OCI-LY1 (cell line): ENCODE measurements around the gene CCR6.

Experiments
- H2AFZ ChIP-seq: fragments of 200-600 bp; sonication (generic), shearing (Covaris generic); 2 replicates; pipeline ENCODE4 v1.6.0; 2014; ENCODE audit warnings: antibody characterized with exemption, mild to moderate bottlenecking, low read length
- H3F3A ChIP-seq: fragments of 200-600 bp; sonication (generic), shearing (Covaris generic); 2 replicates; pipeline ENCODE4 v1.6.0; 2014; ENCODE audit warnings: mild to moderate bottlenecking, antibody characterized with exemption, low read length, moderate library complexity; ENCODE audit not compliant: insufficient read depth
- H3K27ac ChIP-seq: fragments of 200-600 bp; sonication (generic); 2 replicates; pipeline ENCODE4 v1.5.1; 2014; ENCODE audit warnings: low read length, mixed run types, mild to moderate bottlenecking, low read depth; ENCODE audit not compliant: poor library complexity, severe bottlenecking
- H3K27me3 ChIP-seq: fragments of 200-600 bp; sonication (generic); 2 replicates; pipeline ENCODE4 v1.6.0; 2014; ENCODE audit warnings: antibody characterized with exemption, mild to moderate bottlenecking, low read length, moderate library complexity; ENCODE audit not compliant: insufficient read depth
- H3K36me3 ChIP-seq: fragments of 200-600 bp; sonication (generic); 2 replicates; pipeline ENCODE4 v1.6.1; 2014; ENCODE audit warnings: mild to moderate bottlenecking, antibody characterized with exemption, low read length, moderate library complexity, mixed read lengths; ENCODE audit not compliant: insufficient read depth
- H3K4me1 ChIP-seq: fragments of 200-600 bp; sonication (generic); 2 replicates; pipeline ENCODE4 v1.5.1; 2014; ENCODE audit warnings: mild to moderate bottlenecking, low read length, moderate library complexity; ENCODE audit not compliant: insufficient read depth, severe bottlenecking
- H3K4me2 ChIP-seq: fragments of 200-600 bp; sonication (generic), shearing (Covaris generic); 2 replicates; pipeline ENCODE4 v1.6.1; 2014; ENCODE audit warnings: low read length
- H3K4me3 ChIP-seq: fragments of 200-600 bp; sonication (generic); 2 replicates; pipeline ENCODE4 v1.5.1; 2014; ENCODE audit warnings: low read length, low read depth, mild to moderate bottlenecking, mixed read lengths; ENCODE audit not compliant: poor library complexity, severe bottlenecking
- H3K79me2 ChIP-seq: fragments of 200-600 bp; shearing (Covaris generic); 2 replicates; pipeline ENCODE4 v1.6.1; 2016; ENCODE audit warnings: mixed run types, low read length, mixed read lengths; ENCODE audit not compliant: insufficient read depth
- H3K9ac ChIP-seq: fragments of 200-600 bp; sonication (generic), shearing (Covaris generic); 2 replicates; pipeline ENCODE4 v1.6.1; 2014; ENCODE audit warnings: mild to moderate bottlenecking, low read length, mixed read lengths
- H3K9me2 ChIP-seq: fragments of 200-600 bp; sonication (generic), shearing (Covaris generic); 2 replicates; pipeline ENCODE4 v1.6.1; 2014; ENCODE audit warnings: low read depth, mild to moderate bottlenecking, low read length, mixed read lengths
- H3K9me3 ChIP-seq: fragments of 200-600 bp; shearing (Covaris generic); 2 replicates; pipeline ENCODE4 v1.6.1; 2014; ENCODE audit warnings: low read length, mixed read lengths
- H4K20me1 ChIP-seq: fragments of 200-600 bp; sonication (generic), shearing (Covaris generic); 2 replicates; pipeline ENCODE4 v1.6.0; 2016; ENCODE audit warnings: mild to moderate bottlenecking, low read length; ENCODE audit not compliant: insufficient read depth
- EZH2 ChIP-seq: fragments of 200-600 bp; sonication (generic), shearing (Covaris generic); IDR thresholded peaks from 2 replicates; pipeline ENCODE4 v1.8.0; 2017; ENCODE audit warnings: borderline replicate concordance, mixed run types, mild to moderate bottlenecking, antibody characterized with exemption, low read length, moderate library complexity, mixed read lengths
- TF ChIP-seq, protein P1 (sequence below): fragments of 200-600 bp; sonication (generic), shearing (Covaris generic); IDR thresholded peaks from 2 replicates; pipeline ENCODE4 v1.5.1; 2017; ENCODE audit warnings: mild to moderate bottlenecking, antibody characterized with exemption, low read length, moderate library complexity, mixed read lengths

The CCR6 gene

GRCh38 chr6:167140589-167141474, 17.9 kb downstream of the CCR6 start:
- Histone ChIP-seq H3K79me2 (no peaks in the 10 kb centered on the region), H3K9ac (no peak overlapping the region), H3K27ac (no peak overlapping the region), H3K4me1 (peaks cover 9% of the 10 kb centered on the region), H2AFZ (no peak overlapping the region), H3K9me2 (no peaks in the 10 kb centered on the region), H3F3A (no peaks in the 10 kb centered on the region), H3K9me3 (peaks cover 7% of the 10 kb centered on the region; the same call in 1 of the 2 replicates), H3K4me3 (no peak overlapping the region), H4K20me1 (no peaks in the 10 kb centered on the region), H3K4me2 (no peak overlapping the region), H3K27me3 (peaks cover 8% of the 10 kb centered on the region; the same call in 1 of the 2 replicates), H3K36me3 (peaks cover 5% of the 10 kb centered on the region; the same call in 1 of the 2 replicates)
- no peak for TF ChIP-seq EZH2
- TF ChIP-seq, protein P1, sequence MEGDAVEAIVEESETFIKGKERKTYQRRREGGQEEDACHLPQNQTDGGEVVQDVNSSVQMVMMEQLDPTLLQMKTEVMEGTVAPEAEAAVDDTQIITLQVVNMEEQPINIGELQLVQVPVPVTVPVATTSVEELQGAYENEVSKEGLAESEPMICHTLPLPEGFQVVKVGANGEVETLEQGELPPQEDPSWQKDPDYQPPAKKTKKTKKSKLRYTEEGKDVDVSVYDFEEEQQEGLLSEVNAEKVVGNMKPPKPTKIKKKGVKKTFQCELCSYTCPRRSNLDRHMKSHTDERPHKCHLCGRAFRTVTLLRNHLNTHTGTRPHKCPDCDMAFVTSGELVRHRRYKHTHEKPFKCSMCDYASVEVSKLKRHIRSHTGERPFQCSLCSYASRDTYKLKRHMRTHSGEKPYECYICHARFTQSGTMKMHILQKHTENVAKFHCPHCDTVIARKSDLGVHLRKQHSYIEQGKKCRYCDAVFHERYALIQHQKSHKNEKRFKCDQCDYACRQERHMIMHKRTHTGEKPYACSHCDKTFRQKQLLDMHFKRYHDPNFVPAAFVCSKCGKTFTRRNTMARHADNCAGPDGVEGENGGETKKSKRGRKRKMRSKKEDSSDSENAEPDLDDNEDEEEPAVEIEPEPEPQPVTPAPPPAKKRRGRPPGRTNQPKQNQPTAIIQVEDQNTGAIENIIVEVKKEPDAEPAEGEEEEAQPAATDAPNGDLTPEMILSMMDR, result no peak

GRCh38 chr6:167141667-167142432, 19.0 kb downstream of the CCR6 start:
- no peaks in the 10 kb centered on the region for H4K20me1 ChIP-seq
- H3K9me2 ChIP-seq, result no peaks in the 10 kb centered on the region
- no peak overlapping the region for H3K9ac ChIP-seq
- no peak overlapping the region for H3K4me2 ChIP-seq
- TF ChIP-seq, protein P1, result peak; percentile 76
- TF ChIP-seq EZH2, result no peak
- peaks cover 5% of the 10 kb centered on the region; the same call in 1 of the 2 replicates for H3K36me3 ChIP-seq
- H3K79me2 ChIP-seq, result no peaks in the 10 kb centered on the region
- no peak overlapping the region for H3K4me3 ChIP-seq
- H2AFZ ChIP-seq, result no peak overlapping the region
- no peak overlapping the region for H3K27ac ChIP-seq
- peaks cover 8% of the 10 kb centered on the region; the same call in 1 of the 2 replicates for H3K27me3 ChIP-seq
- H3F3A ChIP-seq, result no peaks in the 10 kb centered on the region
- peaks cover 7% of the 10 kb centered on the region; the same call in 1 of the 2 replicates for H3K9me3 ChIP-seq
- H3K4me1 ChIP-seq, result peaks cover 9% of the 10 kb centered on the region

DNA sequence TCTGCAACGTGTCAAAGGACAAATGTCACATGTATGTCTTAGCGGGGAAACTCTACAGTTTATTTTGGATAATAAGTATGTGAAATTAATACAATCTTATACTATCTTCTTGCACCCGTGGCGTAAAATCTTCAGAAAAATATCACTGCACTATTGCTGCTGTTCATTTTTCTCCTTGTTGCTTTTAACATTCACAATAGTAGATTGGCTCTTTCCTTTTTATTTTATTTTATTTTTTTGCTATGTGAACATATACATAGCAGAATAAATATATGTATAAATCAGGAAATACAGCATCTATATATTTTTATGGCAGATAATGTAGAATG, 19.5 kb downstream of the CCR6 start:
- H3K27ac ChIP-seq, result no peak overlapping the region
- peaks cover 5% of the 10 kb centered on the region; the same call in 1 of the 2 replicates for H3K36me3 ChIP-seq
- no peak overlapping the region for H3K9ac ChIP-seq
- H3K9me2 ChIP-seq, result no peaks in the 10 kb centered on the region
- H3K4me2 ChIP-seq, result no peak overlapping the region
- no peaks in the 10 kb centered on the region for H3K79me2 ChIP-seq
- TF ChIP-seq EZH2, result no peak
- TF ChIP-seq, protein P1, result no peak
- peaks cover 8% of the 10 kb centered on the region; the same call in 1 of the 2 replicates for H3K27me3 ChIP-seq
- H4K20me1 ChIP-seq, result no peaks in the 10 kb centered on the region
- peaks cover 7% of the 10 kb centered on the region; the same call in 1 of the 2 replicates for H3K9me3 ChIP-seq
- H3K4me1 ChIP-seq, result peaks cover 9% of the 10 kb centered on the region
- H3F3A ChIP-seq, result no peaks in the 10 kb centered on the region
- no peak overlapping the region for H2AFZ ChIP-seq
- no peak overlapping the region for H3K4me3 ChIP-seq
